SK-N-SH (cell line): ENCODE measurements around the gene SLC6A9.

Experiments
- CTCF ChIP-seq: fragments of 200-600 bp; sonication (generic); IDR thresholded peaks from 2 replicates; pipeline ENCODE4 v1.6.1; 2017; ENCODE audit warnings: antibody characterized with exemption, mild to moderate bottlenecking, moderate library complexity
- GATA2 ChIP-seq: sonication (generic); formaldehyde crosslinking; IDR thresholded peaks from 2 replicates; pipeline ENCODE4 v1.5.0; 2020; ENCODE audit warnings: mild to moderate bottlenecking, missing genetic modification reagents
- IRF3 ChIP-seq: fragments of 150-350 bp; IDR thresholded peaks from 2 replicates; pipeline ENCODE4 v1.6.1; 2016; ENCODE audit warnings: mild to moderate bottlenecking, low read depth, low read length
- NRF1 ChIP-seq: IDR thresholded peaks from 2 replicates; pipeline ENCODE4 v1.6.1; 2012; ENCODE audit warnings: low read depth, mild to moderate bottlenecking, low read length
- SMC3 ChIP-seq: IDR thresholded peaks from 2 replicates; pipeline ENCODE4 v1.6.1; 2012; ENCODE audit warnings: low read depth, low read length, improper control_type of control experiment

GRCh38 chr1:44073528-44073927 lies 42.3 kb upstream of the SLC6A9 start:
- TF ChIP-seq CTCF (no peak), SMC3 (no peak), GATA2 (no peak), IRF3 (no peak), NRF1 (no peak)
